Measurements from ENCODE around the gene SH3BP2.

The SH3BP2 gene

GRCh38 chr4:2746891-2747695, 45.8 kb upstream of the SH3BP2 start:
- DNase-seq (ENCODE audit: low read depth, low spot score) = no peak
- ChIA-PET CTCF (interaction anchor here (1.1 kb wide), 1 partner anchor 9 kb away, joined by 3 read pairs; the partner anchor contains the start of gene TNIP2), POLR2A (no interaction called here)
- H3K4me3 ChIP-seq (ENCODE audit: low read depth, low read length) = no peak overlapping the region
- TF ChIP-seq, protein P1, sequence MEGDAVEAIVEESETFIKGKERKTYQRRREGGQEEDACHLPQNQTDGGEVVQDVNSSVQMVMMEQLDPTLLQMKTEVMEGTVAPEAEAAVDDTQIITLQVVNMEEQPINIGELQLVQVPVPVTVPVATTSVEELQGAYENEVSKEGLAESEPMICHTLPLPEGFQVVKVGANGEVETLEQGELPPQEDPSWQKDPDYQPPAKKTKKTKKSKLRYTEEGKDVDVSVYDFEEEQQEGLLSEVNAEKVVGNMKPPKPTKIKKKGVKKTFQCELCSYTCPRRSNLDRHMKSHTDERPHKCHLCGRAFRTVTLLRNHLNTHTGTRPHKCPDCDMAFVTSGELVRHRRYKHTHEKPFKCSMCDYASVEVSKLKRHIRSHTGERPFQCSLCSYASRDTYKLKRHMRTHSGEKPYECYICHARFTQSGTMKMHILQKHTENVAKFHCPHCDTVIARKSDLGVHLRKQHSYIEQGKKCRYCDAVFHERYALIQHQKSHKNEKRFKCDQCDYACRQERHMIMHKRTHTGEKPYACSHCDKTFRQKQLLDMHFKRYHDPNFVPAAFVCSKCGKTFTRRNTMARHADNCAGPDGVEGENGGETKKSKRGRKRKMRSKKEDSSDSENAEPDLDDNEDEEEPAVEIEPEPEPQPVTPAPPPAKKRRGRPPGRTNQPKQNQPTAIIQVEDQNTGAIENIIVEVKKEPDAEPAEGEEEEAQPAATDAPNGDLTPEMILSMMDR (IDR thresholded peaks at IDR 0.05; ENCODE audit: insufficient read depth, low read length, missing control alignments) = no peak

DNA sequence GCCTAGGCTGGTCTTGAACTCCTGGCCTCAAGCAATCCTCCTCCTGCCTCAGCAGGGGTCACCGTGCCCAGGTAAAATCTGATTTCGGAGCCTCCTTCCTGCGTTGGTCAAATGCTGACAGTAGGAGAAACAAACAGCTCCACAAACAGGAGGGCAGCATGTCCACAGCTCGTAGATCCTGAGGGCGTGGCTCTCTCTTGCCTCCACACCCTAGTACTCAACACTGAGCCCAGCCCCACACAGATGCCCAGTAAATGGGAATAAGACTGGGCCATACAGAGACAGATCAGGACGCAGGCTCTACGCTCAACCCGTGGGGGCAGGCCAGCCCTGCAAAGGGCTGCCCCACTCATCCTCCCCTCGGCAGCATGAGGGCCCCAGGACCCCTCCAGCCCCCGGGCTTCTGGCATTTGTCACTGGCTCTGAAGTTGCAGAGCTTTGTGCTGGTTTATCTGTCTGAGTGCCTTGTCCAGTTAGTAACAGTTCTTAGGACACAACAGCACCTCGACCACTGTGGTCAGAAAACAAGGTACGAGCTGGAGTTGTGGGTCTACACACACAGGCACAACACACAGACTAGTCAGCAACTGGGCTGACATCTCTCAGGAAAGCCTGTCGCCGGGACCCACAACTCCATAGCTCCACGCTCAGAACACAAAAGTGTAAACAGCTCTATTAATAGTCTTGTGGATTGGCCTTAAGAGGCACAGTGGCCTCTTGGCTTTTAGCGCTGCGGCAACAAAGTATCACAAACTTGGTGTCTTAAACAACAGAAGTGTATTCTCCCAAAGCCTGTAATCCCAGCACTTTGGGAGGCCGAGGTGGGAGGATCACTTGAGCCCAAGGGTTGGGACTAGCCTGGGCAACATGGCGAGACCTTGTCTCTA, 41.9 kb upstream of the SH3BP2 start:
- H3K4me3 ChIP-seq (ENCODE audit: low read depth, low read length) = no peak overlapping the region
- CTCF ChIA-PET = interaction anchor here (0.8 to 1.0 kb wide), 3 partner anchors 13 to 296 kb away, joined by 3 to 4 read pairs (median 3); no protein-coding TSS in a partner anchor
- no peak for DNase-seq (ENCODE audit: low read depth, low spot score)
- POLR2A ChIA-PET = no interaction called here
- TF ChIP-seq, protein P1 (IDR thresholded peaks at IDR 0.05; ENCODE audit: insufficient read depth, low read length, missing control alignments) = no peak

DNA sequence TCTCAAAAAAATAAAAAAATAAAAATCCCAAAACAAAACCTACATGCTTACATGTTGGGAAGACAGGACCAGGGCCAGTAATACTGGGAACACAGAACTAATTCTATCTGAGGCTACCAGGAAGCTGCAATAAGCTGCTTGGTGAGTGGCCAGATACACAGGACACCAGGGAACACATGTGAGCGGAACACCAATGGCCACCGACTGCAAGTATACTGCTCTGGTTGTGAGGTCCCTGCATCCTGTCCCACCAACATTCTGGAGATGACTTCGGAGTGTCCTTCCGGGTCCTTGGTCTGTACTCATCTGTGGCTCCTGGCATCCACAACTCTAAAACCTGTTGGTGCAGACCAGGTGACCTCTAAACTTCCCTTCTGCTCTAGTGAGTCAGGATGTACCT, 39.4 kb upstream of the SH3BP2 start:
- ChIA-PET POLR2A (no interaction called here), CTCF (no interaction called here)
- TF ChIP-seq, protein P1 (IDR thresholded peaks at IDR 0.05; ENCODE audit: insufficient read depth, low read length, missing control alignments) = no peak
- no peak for DNase-seq (ENCODE audit: low read depth, low spot score)
- H3K4me3 ChIP-seq (ENCODE audit: low read depth, low read length) = no peak overlapping the region

GRCh38 chr4:2754848-2755819, 37.8 kb upstream of the SH3BP2 start:
- H3K4me3 ChIP-seq (ENCODE audit: low read depth, low read length) = peak overlapping the region; percentile 83
- ChIA-PET CTCF (interaction anchor here (1.1 to 1.5 kb wide), 3 partner anchors 8 to 223 kb away, joined by 3 to 7 read pairs (median 4); no protein-coding TSS in a partner anchor), POLR2A (no interaction called here)
- TF ChIP-seq, protein P1 (IDR thresholded peaks at IDR 0.05; ENCODE audit: insufficient read depth, low read length, missing control alignments) = no peak
- DNase-seq (ENCODE audit: low read depth, low spot score) = no peak

- DNase-seq (ENCODE audit: low read depth, low spot score) = no peak
- CTCF ChIA-PET = interaction anchor here (1.1 to 2.2 kb wide), 5 partner anchors 8 to 222 kb away, joined by 3 to 7 read pairs (median 4); no protein-coding TSS in a partner anchor
- POLR2A ChIA-PET = interaction anchor here (1.0 kb wide), 1 partner anchor 187 kb away, joined by 3 read pairs; no protein-coding TSS in a partner anchor
- peak within 1 kb of the TSS; percentile 83 for H3K4me3 ChIP-seq (ENCODE audit: low read depth, low read length)
- TF ChIP-seq, protein P1 (IDR thresholded peaks at IDR 0.05; ENCODE audit: insufficient read depth, low read length, missing control alignments) = peak; percentile 26
Measured at GRCh38 chr4:2755821-2756690, 36.8 kb upstream of the SH3BP2 start, which contains the start of gene TNIP2. Gene TNIP2, minus strand, starts transcription at chr4:2756336. Its CDS starts 47 bp downstream, at chr4:2756289.

Measured in AG04449 (cell line).